Right lobe of liver (tissue), 4 donors: ENCODE data around the gene ASL.

Experiments used
- CTCF ChIP-seq, 4 donors: fragments of 200-600 bp in 3 of 4; fragments of 450-650 bp in 1 of 4; IDR thresholded peaks; one replicate each; pipeline versions ENCODE4 v1.5.1 to v1.8.0; 2016 to 2022; ENCODE audit warnings: antibody characterized with exemption in 4 of 4, mild to moderate bottlenecking in 2 of 4
- POLR2A ChIP-seq: fragments of 450-650 bp; IDR thresholded peaks from one replicate; pipeline ENCODE4 v1.6.1; 2017; ENCODE audit warnings: antibody characterized with exemption, mild to moderate bottlenecking
- donor health status: DM: no; HTN: no; CAD: no.
- donor health status: DM: no; HTN: no; CAD: no.
- donor health status: DM: no; HTN: yes; CAD: no.

- TF ChIP-seq CTCF (IDR thresholded peaks at IDR 0.05) (no peak), POLR2A (no peak)
These were observed 23.6 kb downstream of the ASL start for GRCh38 chr7:66099232-66099550.
